HepG2 (cell line): ENCODE results near the gene DNMT3B. TPM values are rescaled to one million over a fixed set of nuclear protein-coding genes. Genes with fewer than 3 reads are reported as not detected.
A peak's percentile ranks its signal among the peaks of the same experiment; 100 is the strongest.

ENCODE experiments used
- CHD4 ChIP-seq: fragments of 200-600 bp; sonication (generic); IDR thresholded peaks from 2 replicates; pipeline ENCODE4 v1.7.0; 2017; ENCODE audit warnings: mild to moderate bottlenecking, low read length, borderline replicate concordance
- HOXD1 ChIP-seq: sonication (generic); formaldehyde crosslinking; IDR thresholded peaks from 2 replicates; pipeline ENCODE4 v1.5.0; 2020; ENCODE audit warnings: missing genetic modification reagents
- JARID2 ChIP-seq: sonication (generic); formaldehyde crosslinking; IDR thresholded peaks from 2 replicates; pipeline ENCODE4 v1.8.1; 2023; ENCODE audit warnings: missing genetic modification reagents, inconsistent platforms; ENCODE audit not compliant: insufficient replicate concordance
- KDM1A ChIP-seq: IDR thresholded peaks from 2 replicates; pipeline ENCODE4 v1.6.1; 2016; ENCODE audit warnings: missing compliant biosample characterization
- KDM5B ChIP-seq: sonication (generic); formaldehyde crosslinking; IDR thresholded peaks from 2 replicates; pipeline ENCODE4 v1.4.0; 2020; ENCODE audit warnings: missing genetic modification reagents, mild to moderate bottlenecking, borderline replicate concordance
- NONO ChIP-seq, 2 experiments: fragments of 450-650 bp in 1 of 2; sonication (generic) in 1 of 2; formaldehyde crosslinking in 1 of 2; IDR thresholded peaks in 1 of 2; conservative IDR thresholded peaks in 1 of 2; 2 replicates each; pipeline versions ENCODE4 v1.6.1 to v1.8.0; 2017 to 2022; ENCODE audit warnings: mild to moderate bottlenecking in 1 of 2, missing genetic modification reagents in 1 of 2, moderate library complexity in 1 of 2
- NPAS2 ChIP-seq: sonication (generic); formaldehyde crosslinking; IDR thresholded peaks from 2 replicates; pipeline ENCODE4 v1.8.0; 2022; ENCODE audit warnings: mild to moderate bottlenecking, missing genetic modification reagents, borderline replicate concordance
- RFX1 ChIP-seq: fragments of 450-650 bp; IDR thresholded peaks from 2 replicates; pipeline ENCODE4 v1.6.1; 2017
- ZBTB39 ChIP-seq: sonication (generic); formaldehyde crosslinking; IDR thresholded peaks from 2 replicates; pipeline ENCODE4 v1.5.0; 2020; ENCODE audit warnings: missing genetic modification reagents
- ZMYM3 ChIP-seq: sonication (generic); formaldehyde crosslinking; IDR thresholded peaks from 2 replicates; pipeline ENCODE4 v1.5.1; 2020; ENCODE audit warnings: mild to moderate bottlenecking, missing genetic modification reagents
- ZNF18 ChIP-seq: sonication (generic); formaldehyde crosslinking; IDR thresholded peaks from 2 replicates; pipeline ENCODE4 v1.8.0; 2022; ENCODE audit warnings: mild to moderate bottlenecking, missing genetic modification reagents; ENCODE audit not compliant: insufficient replicate concordance
- ZNF205 ChIP-seq: IDR thresholded peaks from 2 replicates; pipeline ENCODE4 v1.6.1; 2018; ENCODE audit warnings: missing biosample characterization, missing genetic modification reagents
- ZNF292 ChIP-seq: sonication (generic); formaldehyde crosslinking; IDR thresholded peaks from 2 replicates; pipeline ENCODE4 v1.8.1; 2022; ENCODE audit warnings: mild to moderate bottlenecking, low read depth, missing genetic modification reagents, borderline replicate concordance
- ZNF354B ChIP-seq: sonication (generic); formaldehyde crosslinking; IDR thresholded peaks from 2 replicates; pipeline ENCODE4 v1.8.0; 2022; ENCODE audit warnings: mild to moderate bottlenecking, missing genetic modification reagents
- ZNF513 ChIP-seq: sonication (generic); formaldehyde crosslinking; conservative IDR thresholded peaks from 2 replicates; pipeline ENCODE4 v1.5.0; 2020; ENCODE audit warnings: missing genetic modification reagents
- ZNF530 ChIP-seq: sonication (generic); formaldehyde crosslinking; IDR thresholded peaks from 2 replicates; pipeline ENCODE4 v1.5.0; 2020; ENCODE audit warnings: low read depth, mild to moderate bottlenecking, missing genetic modification reagents
- ZNF557 ChIP-seq: sonication (generic); formaldehyde crosslinking; IDR thresholded peaks from 2 replicates; pipeline ENCODE4 v1.4.0; 2020; ENCODE audit warnings: missing genetic modification reagents
- ZNF619 ChIP-seq: sonication (generic); formaldehyde crosslinking; IDR thresholded peaks from 2 replicates; pipeline ENCODE4 v1.4.0; 2020; ENCODE audit warnings: mild to moderate bottlenecking, missing genetic modification reagents
- ZNF740 ChIP-seq: sonication (generic); formaldehyde crosslinking; IDR thresholded peaks from 2 replicates; pipeline ENCODE4 v1.4.0; 2020; ENCODE audit warnings: missing genetic modification reagents
- ZNF746 ChIP-seq: sonication (generic); formaldehyde crosslinking; IDR thresholded peaks from 2 replicates; pipeline ENCODE4 v1.8.0; 2022; ENCODE audit warnings: mild to moderate bottlenecking, missing genetic modification reagents
- ZNF800 ChIP-seq: sonication (generic); formaldehyde crosslinking; IDR thresholded peaks from 2 replicates; pipeline ENCODE4 v1.4.0; 2020; ENCODE audit warnings: missing genetic modification reagents
- ZSCAN9 ChIP-seq: IDR thresholded peaks from 2 replicates; pipeline ENCODE4 v1.6.1; 2016; ENCODE audit warnings: borderline replicate concordance
- polyA plus RNA-seq, 8 experiments: library from polyadenylated mRNA; depleted of rRNA in 3 of 8; stranded (reverse) in 7 of 8; unstranded in 1 of 8; fragments of >200 nt; fragmentation: Illumina TruSeq in 4 of 8; extraction: Trizol in 4 of 8; gene quantifications; 2 replicates each; pipeline versions ENCODE4 v1.2.1 to v1.2.3, GENCODE V29; 2011 to 2016; ENCODE audit warnings: low read depth in 4 of 8, missing spikeins in 1 of 8, mixed read lengths in 1 of 8; ENCODE audit not compliant: insufficient read depth in 1 of 8
- total RNA-seq, 5 experiments: library from RNA; depleted of rRNA; stranded (reverse); fragments of >200 nt; fragmentation: Illumina TruSeq; extraction: Trizol; gene quantifications; 2 replicates each; pipeline ENCODE4 v1.2.3, GENCODE V29; 2016; ENCODE audit warnings: low read depth in 1 of 5

Gene DNMT3B
- total and polyA plus RNA-seq, 2 of the 13 experiments (the other 11 are each of a cell fraction or from before 2014, with no cell fraction given): 3.8 to 13.9 TPM

GRCh38 chr20:32763202-32764004 lies 1.2 kb downstream of the DNMT3B start (continued):
- TF ChIP-seq ZNF513 (0 out of 2 replicates have a peak, but pooled peaks have one; percentile 33), ZNF292 (CRISPR knock-in tag) (0 out of 2 replicates have a peak, but pooled peaks have one; percentile 47), ZNF800 (CRISPR knock-in tag) (peak; percentile 20; the same call in 1 of the 2 replicates), ZNF18 (peak; percentile 83), ZNF530 (0 out of 2 replicates have a peak, but pooled peaks have one; percentile 46), JARID2 (CRISPR knock-in tag) (peak; percentile 60), ZNF205 (CRISPR knock-in tag) (0 out of 2 replicates have a peak, but pooled peaks have one; percentile 27), ZSCAN9 (CRISPR knock-in tag) (no peak), KDM1A (CRISPR knock-in tag) (peak; percentile 50; the same call in 1 of the 2 replicates), ZNF557 (CRISPR knock-in tag) (no peak), ZNF619 (peak; percentile 61; the same call in 1 of the 2 replicates), ZNF740 (CRISPR knock-in tag) (no peak), ZMYM3 (CRISPR knock-in tag) (peak; percentile 90), ZNF354B (CRISPR knock-in tag) (peak; percentile 83), CHD4 (no peak), NONO (IDR thresholded peaks at IDR 0.05) (no peak), NONO (CRISPR knock-in tag; conservative IDR thresholded peaks at IDR 0.05) (0 out of 2 replicates have a peak, but pooled peaks have one; percentile 31), ZBTB39 (CRISPR knock-in tag) (no peak), HOXD1 (CRISPR knock-in tag) (no peak), NPAS2 (no peak), RFX1 (no peak), KDM5B (CRISPR knock-in tag) (peak; percentile 41), ZNF746 (CRISPR knock-in tag) (0 out of 2 replicates have a peak, but pooled peaks have one; percentile 10)
